ENCODE results near the gene ZNRF1.

GRCh38 chr16:75095204-75095621 lies 96.4 kb downstream of the ZNRF1 start:
- TF ChIP-seq ZFP3 (CRISPR knock-in tag; IDR thresholded peaks at IDR 0.05) (no peak), ISL1 (CRISPR knock-in tag; IDR thresholded peaks at IDR 0.05) (no peak), TCF4 (CRISPR knock-in tag; IDR thresholded peaks at IDR 0.05; ENCODE audit: borderline replicate concordance) (no peak), TOX (CRISPR knock-in tag; IDR thresholded peaks at IDR 0.05; ENCODE audit: borderline replicate concordance) (no peak), GLIS3 (CRISPR knock-in tag; IDR thresholded peaks at IDR 0.05) (no peak), RARB (CRISPR knock-in tag; IDR thresholded peaks at IDR 0.05) (no peak)

Measured in SK-N-SH treated with all-trans-retinoic acid at 6 μM for 48 hours (cell line).